ENCODE results near the gene CGB5.

- TF ChIP-seq POLR2A (IDR thresholded peaks at IDR 0.05; ENCODE audit: low read length) (no peak), GATA1 (IDR thresholded peaks at IDR 0.05; ENCODE audit: low read depth, low read length) (no peak)
These were observed 23.9 kb downstream of the CGB5 start for GRCh38 chr19:49067554-49067953.

All from erythroblast (primary cell).